Measurements from ENCODE around the gene ARL6IP6.
"Not testable (repeated sequence)": the region's sequence is repeated elsewhere in the genome, so short reads cannot be mapped to it uniquely, and the experiment has no call there.

Gene ARL6IP6

DNA sequence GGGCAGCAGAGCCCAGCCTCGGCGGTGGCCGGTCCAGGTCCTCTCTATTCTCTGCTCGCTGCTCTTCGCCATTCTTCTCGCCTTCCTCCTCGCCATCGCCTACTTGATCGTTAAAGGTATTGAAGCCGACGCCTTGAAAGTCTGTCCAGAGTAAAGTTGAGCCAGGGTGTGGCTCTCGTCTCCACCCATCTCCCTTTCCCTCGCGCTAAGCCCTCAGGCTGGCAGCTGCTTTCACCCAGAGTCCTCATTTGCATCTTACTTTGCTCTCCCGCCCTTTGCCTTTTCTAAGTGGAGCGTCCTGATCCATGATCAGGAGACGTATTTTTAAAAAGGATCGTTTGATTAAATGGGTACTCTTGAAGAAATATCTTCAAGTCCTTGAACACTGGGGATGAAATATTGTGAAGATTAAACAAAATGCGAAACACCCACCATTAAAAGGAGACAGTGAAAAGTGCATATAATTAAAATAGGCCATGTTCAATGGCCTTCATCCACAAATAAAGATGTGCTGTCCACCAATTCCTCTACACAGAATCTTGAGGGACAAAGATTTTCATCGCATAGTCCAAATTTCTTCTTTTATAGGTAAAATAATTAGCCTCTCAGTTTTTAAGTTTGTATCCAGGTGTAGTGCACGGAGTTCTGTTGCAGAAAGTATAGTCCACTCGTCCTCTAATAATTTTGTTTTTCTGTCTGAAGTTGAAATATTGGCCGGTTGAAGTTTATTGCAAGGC, 657 bp downstream of the ARL6IP6 start:
- Histone ChIP-seq H3K27ac (ENCODE audit: low read depth, low read length, poor library complexity, severe bottlenecking) (peak overlapping the region; percentile 88), H3K9me3 (ENCODE audit: low read length) (no peaks in the 10 kb centered on the region), H3F3A (ENCODE audit: insufficient read depth, low read length) (no peaks in the 10 kb centered on the region), H4K20me1 (ENCODE audit: insufficient read depth, low read length) (peaks cover 4% of the 10 kb centered on the region; the same call in 1 of the 2 replicates), H3K9me2 (ENCODE audit: low read depth, low read length) (no peaks in the 10 kb centered on the region), H3K4me1 (ENCODE audit: insufficient read depth, low read length, severe bottlenecking) (peaks cover 34% of the 10 kb centered on the region), H3K4me2 (ENCODE audit: low read length) (peak overlapping the region; percentile 74), H3K36me3 (ENCODE audit: insufficient read depth, low read length) (peaks cover 40% of the 10 kb centered on the region), H3K79me2 (ENCODE audit: insufficient read depth, low read length) (peaks cover 48% of the 10 kb centered on the region), H3K27me3 (ENCODE audit: insufficient read depth, low read length) (no peaks in the 10 kb centered on the region), H3K4me3 (ENCODE audit: low read depth, low read length, poor library complexity, severe bottlenecking) (peak overlapping the region; percentile 84), H3K9ac (ENCODE audit: low read length) (peak overlapping the region; percentile 72), H2AFZ (ENCODE audit: low read length) (no peak overlapping the region)
- TF ChIP-seq, protein P1, sequence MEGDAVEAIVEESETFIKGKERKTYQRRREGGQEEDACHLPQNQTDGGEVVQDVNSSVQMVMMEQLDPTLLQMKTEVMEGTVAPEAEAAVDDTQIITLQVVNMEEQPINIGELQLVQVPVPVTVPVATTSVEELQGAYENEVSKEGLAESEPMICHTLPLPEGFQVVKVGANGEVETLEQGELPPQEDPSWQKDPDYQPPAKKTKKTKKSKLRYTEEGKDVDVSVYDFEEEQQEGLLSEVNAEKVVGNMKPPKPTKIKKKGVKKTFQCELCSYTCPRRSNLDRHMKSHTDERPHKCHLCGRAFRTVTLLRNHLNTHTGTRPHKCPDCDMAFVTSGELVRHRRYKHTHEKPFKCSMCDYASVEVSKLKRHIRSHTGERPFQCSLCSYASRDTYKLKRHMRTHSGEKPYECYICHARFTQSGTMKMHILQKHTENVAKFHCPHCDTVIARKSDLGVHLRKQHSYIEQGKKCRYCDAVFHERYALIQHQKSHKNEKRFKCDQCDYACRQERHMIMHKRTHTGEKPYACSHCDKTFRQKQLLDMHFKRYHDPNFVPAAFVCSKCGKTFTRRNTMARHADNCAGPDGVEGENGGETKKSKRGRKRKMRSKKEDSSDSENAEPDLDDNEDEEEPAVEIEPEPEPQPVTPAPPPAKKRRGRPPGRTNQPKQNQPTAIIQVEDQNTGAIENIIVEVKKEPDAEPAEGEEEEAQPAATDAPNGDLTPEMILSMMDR (IDR thresholded peaks at IDR 0.05; ENCODE audit: low read length): no peak
- TF ChIP-seq EZH2 (IDR thresholded peaks at IDR 0.05; ENCODE audit: borderline replicate concordance, low read length): no peak

DNA sequence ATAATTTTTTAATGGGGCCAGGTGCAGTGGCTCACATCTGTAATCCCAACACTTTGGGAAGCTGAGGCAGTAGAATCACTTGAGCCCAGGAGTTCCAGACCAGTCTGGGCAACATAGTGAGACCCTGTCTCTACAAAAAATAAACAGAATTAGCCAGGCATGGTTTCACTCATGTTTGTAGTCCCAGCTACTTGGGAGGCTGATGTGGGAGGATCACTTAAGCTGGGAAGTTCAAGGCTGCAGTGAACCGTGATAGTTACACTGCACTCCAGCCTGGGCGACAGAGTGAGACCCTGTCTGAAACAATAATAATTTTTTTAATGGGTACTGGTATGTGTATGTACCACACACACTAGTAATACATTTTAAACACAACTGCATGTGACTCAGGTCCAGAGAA, 2.4 kb downstream of the ARL6IP6 start:
- Histone ChIP-seq H3K27ac (ENCODE audit: low read depth, low read length, poor library complexity, severe bottlenecking) (no peak overlapping the region), H4K20me1 (ENCODE audit: insufficient read depth, low read length) (no peaks in the 10 kb centered on the region), H3K4me1 (ENCODE audit: insufficient read depth, low read length, severe bottlenecking) (peaks cover 24% of the 10 kb centered on the region), H3F3A (ENCODE audit: insufficient read depth, low read length) (no peaks in the 10 kb centered on the region), H2AFZ (ENCODE audit: low read length) (no peak overlapping the region), H3K9ac (ENCODE audit: low read length) (no peak overlapping the region), H3K4me3 (ENCODE audit: low read depth, low read length, poor library complexity, severe bottlenecking) (peak overlapping the region; percentile 84), H3K79me2 (ENCODE audit: insufficient read depth, low read length) (peaks cover 46% of the 10 kb centered on the region), H3K27me3 (ENCODE audit: insufficient read depth, low read length) (no peaks in the 10 kb centered on the region), H3K36me3 (ENCODE audit: insufficient read depth, low read length) (peaks cover 39% of the 10 kb centered on the region; the same call in 1 of the 2 replicates), H3K4me2 (ENCODE audit: low read length) (peak overlapping the region; percentile 74), H3K9me3 (ENCODE audit: low read length) (no peaks in the 10 kb centered on the region), H3K9me2 (ENCODE audit: low read depth, low read length) (no peaks in the 10 kb centered on the region)
- TF ChIP-seq, protein P1 (IDR thresholded peaks at IDR 0.05; ENCODE audit: low read length): no peak
- no peak for TF ChIP-seq EZH2 (IDR thresholded peaks at IDR 0.05; ENCODE audit: borderline replicate concordance, low read length)

- not testable (repeated sequence) for H3K9ac ChIP-seq (ENCODE audit: low read length); H3F3A ChIP-seq (ENCODE audit: insufficient read depth, low read length); H3K9me3 ChIP-seq (ENCODE audit: low read length); H4K20me1 ChIP-seq (ENCODE audit: insufficient read depth, low read length); H3K9me2 ChIP-seq (ENCODE audit: low read depth, low read length); H3K27me3 ChIP-seq (ENCODE audit: insufficient read depth, low read length); H3K4me3 ChIP-seq (ENCODE audit: low read depth, low read length, poor library complexity, severe bottlenecking); H3K27ac ChIP-seq (ENCODE audit: low read depth, low read length, poor library complexity, severe bottlenecking); H3K4me2 ChIP-seq (ENCODE audit: low read length); H2AFZ ChIP-seq (ENCODE audit: low read length)
- H3K79me2 ChIP-seq (ENCODE audit: insufficient read depth, low read length): peaks cover 39% of the 10 kb centered on the region
- peaks cover 20% of the 10 kb centered on the region for H3K4me1 ChIP-seq (ENCODE audit: insufficient read depth, low read length, severe bottlenecking)
- peaks cover 52% of the 10 kb centered on the region for H3K36me3 ChIP-seq (ENCODE audit: insufficient read depth, low read length)
These were observed 4.2 kb downstream of the ARL6IP6 start for GRCh38 chr2:152722639-152723038.

GRCh38 chr2:152723918-152724317, 5.5 kb downstream of the ARL6IP6 start:
- H3K9me2 ChIP-seq (ENCODE audit: low read depth, low read length): no peaks in the 10 kb centered on the region
- H3K9ac ChIP-seq (ENCODE audit: low read length): no peak overlapping the region
- H3K27me3 ChIP-seq (ENCODE audit: insufficient read depth, low read length): no peaks in the 10 kb centered on the region
- H3K4me3 ChIP-seq (ENCODE audit: low read depth, low read length, poor library complexity, severe bottlenecking): no peak overlapping the region
- peaks cover 62% of the 10 kb centered on the region for H3K36me3 ChIP-seq (ENCODE audit: insufficient read depth, low read length)
- TF ChIP-seq EZH2 (IDR thresholded peaks at IDR 0.05; ENCODE audit: borderline replicate concordance, low read length): no peak
- TF ChIP-seq, protein P1 (IDR thresholded peaks at IDR 0.05; ENCODE audit: low read length): no peak
- H3K27ac ChIP-seq (ENCODE audit: low read depth, low read length, poor library complexity, severe bottlenecking): no peak overlapping the region
- H3F3A ChIP-seq (ENCODE audit: insufficient read depth, low read length): no peaks in the 10 kb centered on the region
- peaks cover 43% of the 10 kb centered on the region for H3K79me2 ChIP-seq (ENCODE audit: insufficient read depth, low read length)
- H4K20me1 ChIP-seq (ENCODE audit: insufficient read depth, low read length): no peaks in the 10 kb centered on the region
- H3K9me3 ChIP-seq (ENCODE audit: low read length): no peaks in the 10 kb centered on the region
- no peak overlapping the region for H2AFZ ChIP-seq (ENCODE audit: low read length)
- peaks cover 20% of the 10 kb centered on the region for H3K4me1 ChIP-seq (ENCODE audit: insufficient read depth, low read length, severe bottlenecking)
- H3K4me2 ChIP-seq (ENCODE audit: low read length): no peak overlapping the region

Measured in OCI-LY1 (cell line).